Activated CD4-positive, alpha-beta T cell treated with anti-CD3 and anti-CD28 coated beads, Interleukin-2, Interleukin-4, amounts not matched to agents 100 ng/mL and 50 ng/mL, durations not matched to agents 16 hours and 8 hours (primary cell): ENCODE data around the gene FBXO27.
"Not testable (repeated sequence)": the region's sequence is repeated elsewhere in the genome, so short reads cannot be mapped to it uniquely, and the experiment has no call there.

Experiments
- DNase-seq: peaks from one replicate; pipeline ENCODE4 v3.0.0-alpha.2; 2020; ENCODE audit warnings: low spot score

Gene FBXO27, protein sequence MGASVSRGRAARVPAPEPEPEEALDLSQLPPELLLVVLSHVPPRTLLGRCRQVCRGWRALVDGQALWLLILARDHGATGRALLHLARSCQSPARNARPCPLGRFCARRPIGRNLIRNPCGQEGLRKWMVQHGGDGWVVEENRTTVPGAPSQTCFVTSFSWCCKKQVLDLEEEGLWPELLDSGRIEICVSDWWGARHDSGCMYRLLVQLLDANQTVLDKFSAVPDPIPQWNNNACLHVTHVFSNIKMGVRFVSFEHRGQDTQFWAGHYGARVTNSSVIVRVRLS

DNA sequence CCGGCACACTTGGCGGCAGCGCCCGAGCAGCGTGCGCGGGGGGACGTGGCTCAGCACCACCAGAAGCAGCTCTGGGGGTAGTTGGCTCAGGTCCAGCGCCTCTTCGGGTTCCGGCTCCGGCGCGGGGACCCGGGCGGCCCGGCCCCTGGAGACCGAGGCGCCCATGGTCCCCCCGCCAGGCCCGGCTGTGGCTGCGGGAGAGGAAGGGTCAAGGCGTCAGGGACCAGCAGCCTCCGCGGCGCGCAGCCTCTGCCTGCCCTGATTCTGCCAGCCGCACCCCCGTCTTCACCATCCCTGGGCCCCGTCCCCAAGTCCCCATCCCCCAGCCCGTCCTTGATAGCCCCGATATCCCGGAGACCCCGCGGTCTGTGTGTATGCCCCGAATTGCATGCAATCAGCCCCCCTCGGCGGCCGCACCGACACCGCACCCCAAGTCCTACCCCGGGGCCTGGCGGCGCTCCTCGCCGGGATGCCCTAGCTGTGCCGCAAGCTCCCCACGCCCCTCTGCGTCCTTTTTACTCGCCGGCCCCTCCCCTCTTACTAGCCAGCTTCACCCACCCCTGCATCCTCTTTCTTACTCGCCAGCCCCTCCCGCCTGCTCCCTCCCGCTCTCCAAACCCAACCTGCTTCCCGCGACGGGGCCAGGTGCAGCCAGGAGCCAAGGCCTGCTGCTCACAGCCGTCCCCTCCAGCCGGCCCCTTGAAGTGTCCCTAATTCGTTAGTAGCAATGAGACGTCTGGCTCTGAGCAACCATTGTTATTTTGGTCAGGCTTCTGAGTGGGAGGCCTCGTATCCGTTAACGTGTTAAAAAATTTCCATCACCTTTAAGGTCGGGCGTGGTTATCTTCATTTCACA is at the start of gene FBXO27:
FBXO27 (minus strand) TSS at position 487 of the 856 bp plus-strand sequence; CDS start at position 165, 322 bp downstream.
- no peak for DNase-seq

- no peak for DNase-seq
Measured at GRCh38 chr19:39080431-39080830, 48.1 kb upstream of the FBXO27 start.

DNA sequence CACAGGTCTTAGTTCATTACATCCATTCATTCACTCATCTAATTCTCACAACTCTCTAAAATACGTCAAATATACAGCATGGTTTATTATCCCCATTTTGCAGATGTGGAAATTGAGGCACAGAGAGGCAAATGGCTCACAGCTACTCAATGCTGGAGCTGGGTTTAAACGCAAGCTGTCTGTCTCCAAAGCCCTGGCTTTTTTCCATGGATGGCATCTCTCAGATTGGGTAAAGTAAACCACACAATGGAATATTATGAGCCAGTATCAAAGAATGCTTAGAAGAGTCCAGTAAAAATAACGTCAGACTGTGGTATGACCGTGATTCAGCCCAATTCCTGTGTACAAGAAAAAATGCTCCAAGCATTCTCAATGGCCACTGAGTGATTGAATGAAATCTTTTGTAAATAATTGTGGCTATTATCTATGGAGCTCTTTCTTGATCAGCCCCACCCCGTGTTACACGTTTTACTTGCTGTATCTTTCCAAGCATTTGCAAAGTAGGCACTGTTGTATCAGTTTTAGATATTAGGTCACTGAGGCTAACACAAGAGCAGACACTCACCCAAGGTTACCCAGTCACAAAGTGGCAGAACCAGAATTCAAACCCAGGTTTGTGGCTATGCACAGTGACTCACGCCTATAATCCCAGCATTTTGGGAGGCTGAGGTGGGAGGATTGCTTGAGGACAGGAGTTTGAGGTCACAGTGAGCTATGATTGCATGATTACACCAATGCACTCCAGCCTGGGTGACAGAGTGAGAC is 46.3 kb upstream of the FBXO27 start:
- no peak for DNase-seq

DNA sequence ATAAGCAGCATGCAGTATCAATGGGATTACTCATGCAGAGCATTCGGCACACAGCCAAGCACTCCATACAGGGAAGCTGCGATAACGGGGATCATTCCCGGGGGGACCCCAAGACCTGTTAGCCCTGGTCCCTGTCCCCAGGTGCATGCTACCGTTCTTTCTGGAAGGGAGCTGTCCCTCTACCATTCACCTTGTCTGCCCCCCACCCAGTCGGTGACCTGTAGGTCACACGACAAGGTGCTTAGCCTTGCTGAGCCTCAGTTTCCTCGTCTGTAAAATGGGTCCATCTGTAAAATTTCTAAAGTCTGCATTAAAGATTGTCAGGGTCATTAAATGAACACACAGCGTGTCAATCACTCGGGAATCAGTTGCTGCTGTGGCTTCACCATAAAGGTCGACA is 45.0 kb upstream of the FBXO27 start:
- DNase-seq, result no peak

DNA sequence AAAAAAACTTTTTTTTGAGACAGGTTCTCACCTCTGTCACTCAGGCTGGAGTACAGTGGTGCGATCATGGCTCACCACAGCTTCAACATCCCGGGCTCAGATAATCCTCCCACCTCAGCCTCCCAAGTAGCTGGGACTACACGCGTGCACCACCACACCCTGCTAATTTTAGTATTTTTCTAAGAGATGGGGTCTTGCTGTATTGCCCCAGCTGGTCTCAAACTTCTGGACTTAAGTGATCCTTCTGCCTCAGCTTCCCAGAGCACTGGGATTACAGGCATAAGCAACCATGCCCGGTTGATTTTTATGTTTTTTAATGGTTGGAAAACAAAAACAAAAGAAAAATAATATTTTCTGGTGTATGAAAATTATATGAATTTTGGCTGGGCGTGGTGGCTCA is 42.6 kb upstream of the FBXO27 start:
- DNase-seq, result no peak

DNA sequence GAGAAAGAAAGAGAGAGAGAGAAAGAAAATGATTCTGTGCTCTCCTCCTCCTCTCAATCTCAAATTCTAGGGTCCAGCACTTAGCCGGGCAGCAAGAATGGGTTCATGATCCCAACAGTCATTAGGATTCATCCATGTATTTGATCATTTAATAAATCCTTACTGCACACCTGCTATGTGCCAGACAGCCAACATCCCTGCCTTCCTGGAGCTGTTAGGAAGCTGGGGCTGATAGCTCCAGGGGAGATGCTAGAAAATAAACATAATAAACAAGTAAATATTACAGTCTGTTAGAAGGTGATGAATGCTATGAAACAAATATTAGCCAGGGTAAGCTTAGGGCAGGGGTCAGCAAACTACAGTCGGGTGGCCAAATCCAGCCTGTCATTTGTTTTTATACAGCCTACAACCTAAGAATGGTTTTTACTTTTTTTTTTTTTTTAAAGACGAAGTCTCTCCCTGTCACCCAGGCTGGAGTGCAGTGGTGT is 41.9 kb upstream of the FBXO27 start:
- no peak for DNase-seq

DNA sequence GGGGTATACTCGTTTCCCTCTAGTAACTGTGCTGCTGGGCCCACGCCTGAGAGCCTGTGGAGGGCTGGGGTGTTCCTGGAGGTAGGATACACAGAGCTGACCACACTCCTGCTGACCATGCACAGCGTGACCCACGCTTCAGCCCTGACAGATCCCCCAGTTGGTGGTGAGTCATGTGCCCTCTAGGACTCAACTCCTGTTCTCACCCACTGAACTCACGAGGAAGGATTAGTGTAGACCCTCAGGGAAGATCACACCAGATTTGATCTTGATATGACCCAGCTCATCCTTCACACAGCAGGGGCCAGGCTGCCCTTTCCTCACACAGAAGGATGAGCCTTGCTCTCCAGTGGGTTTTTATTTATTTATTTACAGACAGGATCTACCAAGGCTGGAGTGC is 38.5 kb upstream of the FBXO27 start:
- DNase-seq, result no peak

DNA sequence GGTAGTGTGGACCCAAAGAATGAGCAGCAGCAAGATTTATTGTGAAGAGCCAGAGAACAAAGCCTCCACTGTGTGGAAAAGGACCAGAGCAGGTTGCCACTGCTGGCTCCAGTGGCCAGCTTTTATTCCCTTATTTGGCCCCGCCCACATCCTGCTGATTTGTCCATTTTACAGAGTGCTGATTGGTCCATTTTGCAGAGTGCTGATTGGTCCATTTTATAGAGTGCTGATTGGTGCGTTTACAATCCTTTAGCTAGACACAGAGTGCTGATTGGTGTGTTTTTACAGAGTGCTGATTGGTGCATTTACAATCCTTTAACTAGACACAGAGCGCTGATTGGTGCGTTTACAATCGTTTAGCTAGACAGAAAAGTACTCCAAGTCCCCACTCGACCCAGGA is 35.9 kb upstream of the FBXO27 start:
- not testable (repeated sequence) for DNase-seq

DNA sequence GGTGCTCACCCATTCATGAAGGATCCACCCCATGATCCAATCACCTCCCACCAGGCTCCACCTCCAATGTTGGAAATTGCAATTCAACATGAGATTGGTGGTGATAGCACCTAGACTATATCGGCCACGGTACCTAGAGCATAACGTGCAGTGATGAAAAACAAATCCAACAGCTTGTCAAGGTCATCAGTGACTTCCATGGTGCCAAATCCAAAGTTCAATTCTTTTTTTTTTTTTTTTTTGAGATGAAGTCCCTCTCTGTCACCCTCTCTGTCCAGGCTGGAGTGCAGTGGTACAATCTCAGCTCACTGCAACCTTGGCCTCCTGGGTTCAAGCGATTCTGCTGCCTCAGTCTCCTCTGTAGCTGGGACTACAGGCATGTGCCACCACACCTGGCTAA is 34.8 kb upstream of the FBXO27 start:
- no peak for DNase-seq

DNA sequence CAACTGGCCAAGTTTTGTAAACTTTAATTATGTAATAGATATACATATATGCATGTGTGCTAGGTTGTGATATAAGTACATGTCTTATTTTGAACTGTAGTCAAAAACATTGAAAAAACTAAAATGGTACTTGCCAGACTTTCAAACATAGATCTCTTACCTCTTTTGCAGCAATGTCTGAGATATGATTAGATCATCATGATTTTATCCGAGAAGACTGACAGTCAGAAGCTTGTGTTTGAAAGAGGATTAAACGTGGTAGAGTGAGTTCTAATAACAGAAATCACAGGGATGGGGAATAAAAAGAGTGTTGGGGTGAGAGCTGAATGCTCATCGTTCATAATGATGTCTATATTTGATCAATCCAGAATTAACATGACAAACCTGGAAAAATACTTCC is 33.6 kb upstream of the FBXO27 start:
- no peak for DNase-seq

DNA sequence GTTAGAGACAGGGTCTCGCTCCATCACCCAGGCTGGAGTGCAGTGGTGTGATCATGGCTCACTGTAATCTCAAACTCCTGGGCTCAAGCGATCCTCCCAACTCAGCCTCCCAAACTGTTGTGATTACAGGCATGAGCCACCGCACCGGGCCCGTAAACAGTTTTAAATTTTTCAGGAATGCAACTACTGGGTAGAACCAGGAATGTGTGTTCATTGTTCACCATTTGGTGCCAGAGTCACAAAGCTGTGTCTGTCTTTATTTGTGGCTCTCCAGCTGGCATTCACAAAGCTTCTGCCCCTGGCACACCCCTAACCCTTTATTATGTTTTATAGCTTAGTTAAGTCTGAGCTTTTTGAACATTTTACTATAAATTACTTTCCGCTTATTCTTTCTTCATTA is 32.1 kb upstream of the FBXO27 start:
- no peak for DNase-seq

DNA sequence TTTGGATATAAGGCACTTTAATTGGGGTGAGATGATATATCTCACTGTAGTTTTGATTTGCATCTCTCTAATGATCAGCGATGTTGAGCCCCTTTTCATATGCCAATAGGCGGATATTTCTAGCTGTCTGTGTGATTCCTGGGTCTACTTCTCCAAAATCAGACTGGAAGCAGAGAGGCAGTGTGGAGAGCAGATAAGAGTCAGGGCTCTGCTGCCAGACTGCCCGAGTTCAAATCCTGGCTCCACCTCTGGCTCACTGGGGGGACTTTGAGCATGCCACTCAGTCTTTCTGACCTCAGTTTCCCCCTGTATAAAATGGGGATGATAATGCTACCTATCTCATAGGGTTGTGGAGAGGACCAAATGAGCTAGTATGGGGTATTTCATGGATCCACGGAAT is 27.8 kb upstream of the FBXO27 start:
- DNase-seq, result no peak

DNA sequence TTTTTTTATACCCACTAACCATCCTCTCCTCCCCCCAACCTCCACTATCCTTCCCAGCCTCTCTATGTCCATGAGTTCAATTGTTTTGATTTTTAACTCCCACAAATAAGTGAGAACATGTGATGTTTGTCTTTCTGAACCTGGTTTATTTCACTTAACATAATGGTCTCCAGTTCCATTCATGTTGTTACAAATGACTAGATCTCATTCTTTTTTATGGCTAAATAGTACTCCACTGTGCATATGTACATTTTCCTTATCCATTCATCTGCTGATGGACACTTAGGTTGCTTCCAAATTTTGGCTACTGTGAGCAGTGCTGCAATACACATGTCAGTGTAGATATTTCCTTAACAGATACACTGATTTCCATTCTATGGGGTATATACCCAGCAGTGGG is 27.0 kb upstream of the FBXO27 start:
- DNase-seq, result no peak

- DNase-seq, result no peak
Measured at GRCh38 chr19:39057615-39058014, 25.3 kb upstream of the FBXO27 start.

- DNase-seq, result no peak
Measured at GRCh38 chr19:39054091-39054470, 21.7 kb upstream of the FBXO27 start.

- DNase-seq, result no peak
Measured at GRCh38 chr19:39053276-39054090, 21.1 kb upstream of the FBXO27 start.

- DNase-seq, result no peak
Measured at GRCh38 chr19:39052846-39053245, 20.5 kb upstream of the FBXO27 start.

DNA sequence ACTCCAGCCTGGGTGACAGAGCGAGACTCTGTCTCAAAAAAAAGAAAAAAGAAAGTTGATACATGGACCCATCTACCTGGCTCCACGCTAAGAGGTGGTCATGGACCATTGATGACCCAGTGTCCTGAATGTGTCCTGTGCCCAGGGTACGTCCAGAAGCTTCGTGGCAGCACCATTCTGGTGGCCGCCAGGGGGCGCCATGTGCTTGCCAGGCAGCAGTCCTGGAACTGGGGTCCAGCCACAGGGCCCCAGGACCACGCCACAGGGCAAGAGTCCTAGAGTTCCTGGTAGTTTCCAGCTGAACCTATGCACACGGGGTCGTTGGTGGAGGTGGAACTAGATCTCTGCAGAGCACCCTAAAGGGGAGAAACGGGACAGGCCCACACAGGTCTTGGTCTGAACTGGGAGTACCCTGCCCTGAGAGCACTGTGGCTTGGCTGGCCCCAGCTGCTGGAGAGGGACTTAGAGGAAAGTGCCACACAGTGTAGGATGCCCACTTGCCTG is 19.9 kb upstream of the FBXO27 start:
- peak; percentile 66 for DNase-seq

GRCh38 chr19:39047073-39047472 is 14.7 kb upstream of the FBXO27 start:
- no peak for DNase-seq

DNA sequence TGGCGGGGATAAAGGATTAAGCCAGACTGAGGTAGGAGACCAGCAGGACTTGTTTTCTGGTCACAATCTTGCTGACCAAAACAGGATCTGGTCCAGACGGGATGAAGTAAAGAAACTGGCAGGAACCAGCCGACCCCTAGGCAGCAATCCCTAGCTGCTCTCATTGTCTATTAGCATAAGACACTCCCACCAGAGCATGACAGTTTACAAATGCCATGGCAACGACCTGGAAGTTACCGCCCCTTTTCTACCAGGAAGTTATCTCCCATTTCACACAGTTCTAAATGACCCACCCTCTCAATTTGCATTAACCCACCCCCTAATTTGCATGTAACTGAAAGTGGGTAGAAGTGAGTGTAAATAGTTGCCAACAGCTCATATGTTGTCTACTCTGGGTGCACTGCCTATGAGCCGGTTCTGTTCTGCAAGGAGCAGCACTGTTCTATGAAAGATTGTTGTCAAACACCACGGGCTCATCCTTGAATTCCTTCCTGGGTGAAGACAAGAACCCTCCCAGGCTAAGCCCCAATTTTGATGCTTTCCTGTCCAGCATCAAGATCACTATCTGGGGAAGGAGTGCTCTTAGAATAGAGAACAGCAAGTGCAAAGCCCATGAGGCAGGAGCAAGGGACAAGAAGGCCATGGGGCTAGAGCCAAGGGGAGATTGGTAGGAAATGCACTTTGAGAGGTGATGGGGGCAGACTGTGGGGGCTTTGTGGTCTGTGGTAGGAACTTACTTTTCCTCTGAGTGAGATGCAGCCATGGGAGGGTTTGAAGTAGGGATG is 13.9 kb upstream of the FBXO27 start:
- DNase-seq, result no peak

DNA sequence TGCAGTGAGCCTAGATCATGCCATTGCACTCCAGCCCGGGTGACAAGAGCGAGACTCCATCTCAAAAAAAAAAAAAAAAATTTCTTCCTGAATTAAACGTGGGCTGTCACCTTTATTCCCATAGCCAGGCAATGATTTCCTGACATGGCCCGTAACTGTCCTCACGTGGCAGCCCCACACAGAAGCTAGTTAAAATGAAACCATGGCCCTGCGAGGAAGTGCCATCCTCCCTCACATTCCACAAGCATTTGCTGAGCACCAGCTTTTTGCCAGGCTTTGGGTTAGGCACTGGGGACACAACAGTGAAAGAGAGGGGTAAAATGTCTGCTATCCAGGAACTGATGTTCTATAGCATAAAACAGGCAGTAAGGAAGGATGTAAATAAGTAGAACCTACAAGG is 13.2 kb upstream of the FBXO27 start:
- DNase-seq, result no peak
